ENCODE measurements around the gene IQGAP1.
A peak's percentile ranks its signal among the peaks of the same experiment; 100 is the strongest.
"Not testable (repeated sequence)": the region's sequence is repeated elsewhere in the genome, so short reads cannot be mapped to it uniquely, and the experiment has no call there.

Gene IQGAP1

GRCh38 chr15:90387534-90388461 lies at the start of gene IQGAP1:
Gene IQGAP1 (plus strand): TSS chr15:90388242. CDS start chr15:90388342, 100 bp downstream.
- DNase-seq (ENCODE audit: insufficient read length, low spot score) (peak; percentile 80), FAIRE-seq (no peak)
- TF ChIP-seq CTCF (IDR thresholded peaks at IDR 0.05; ENCODE audit: insufficient read depth, missing control alignments), result no peak

- no peak for DNase-seq (ENCODE audit: insufficient read length, low spot score)
- no peak for TF ChIP-seq CTCF (IDR thresholded peaks at IDR 0.05; ENCODE audit: insufficient read depth, missing control alignments)
- FAIRE-seq, result no peak
These were observed 49.5 kb upstream of the IQGAP1 start for GRCh38 chr15:90338532-90338931.

- DNase-seq (ENCODE audit: insufficient read length, low spot score), result no peak
- FAIRE-seq, result no peak
- no peak for TF ChIP-seq CTCF (IDR thresholded peaks at IDR 0.05; ENCODE audit: insufficient read depth, missing control alignments)
These were observed 47.7 kb upstream of the IQGAP1 start for GRCh38 chr15:90340345-90340744.

- FAIRE-seq, result no peak
- no peak for DNase-seq (ENCODE audit: insufficient read length, low spot score)
- no peak for TF ChIP-seq CTCF (IDR thresholded peaks at IDR 0.05; ENCODE audit: insufficient read depth, missing control alignments)
These were observed 44.7 kb upstream of the IQGAP1 start for GRCh38 chr15:90343302-90343790.

GRCh38 chr15:90344662-90345061 lies 43.4 kb upstream of the IQGAP1 start:
- DNase-seq (ENCODE audit: insufficient read length, low spot score), result no peak
- FAIRE-seq, result no peak
- no peak for TF ChIP-seq CTCF (IDR thresholded peaks at IDR 0.05; ENCODE audit: insufficient read depth, missing control alignments)

- FAIRE-seq, result no peak
- TF ChIP-seq CTCF (IDR thresholded peaks at IDR 0.05; ENCODE audit: insufficient read depth, missing control alignments), result no peak
These were observed 42.2 kb upstream of the IQGAP1 start for GRCh38 chr15:90345857-90346256.

GRCh38 chr15:90347431-90348065 lies 40.5 kb upstream of the IQGAP1 start:
- FAIRE-seq; DNase-seq (ENCODE audit: insufficient read length, low spot score): not testable (repeated sequence)

More at GRCh38 chr15:90345857-90346256, 42.2 kb upstream of the IQGAP1 start:
- DNase-seq (ENCODE audit: insufficient read length, low spot score), result no peak

All from D721Med (cell line).